GM18907 (cell line): Measurements from ENCODE around the gene LIN7B.
"Not testable (repeated sequence)": the region's sequence is repeated elsewhere in the genome, so short reads cannot be mapped to it uniquely, and the experiment has no call there.

Experiments used
- ATAC-seq: cut with Tn5 transposase; IDR thresholded peaks from one replicate; pipeline ENCODE4 v1.9.1; 2021; ENCODE audit warnings: mild to moderate bottlenecking, moderate library complexity; ENCODE audit not compliant: unreplicated experiment

LIN7B gene

DNA sequence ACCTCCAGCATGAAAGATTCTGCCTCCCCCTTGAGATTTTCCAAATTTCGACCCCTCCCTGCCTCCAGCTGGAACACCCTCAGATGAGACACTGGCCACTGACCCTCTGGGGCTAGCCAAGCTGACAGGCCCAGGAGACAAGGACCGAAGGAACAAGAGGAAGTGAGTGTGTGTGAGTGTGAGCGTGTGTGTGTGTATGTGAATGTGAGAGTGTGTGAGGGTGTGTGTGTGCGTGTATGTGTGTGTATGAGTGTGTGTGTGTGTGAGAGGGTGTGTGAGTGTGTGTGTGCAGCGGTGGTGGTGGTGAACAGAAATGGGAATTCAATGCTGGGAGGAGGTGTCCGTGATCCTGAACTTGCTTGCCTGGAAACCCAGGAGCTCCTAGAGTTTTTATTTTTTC lies 27.2 kb downstream of the LIN7B start:
- ATAC-seq = no peak

GRCh38 chr19:49142866-49143335 lies 28.7 kb downstream of the LIN7B start:
- peak; percentile 72 for ATAC-seq

DNA sequence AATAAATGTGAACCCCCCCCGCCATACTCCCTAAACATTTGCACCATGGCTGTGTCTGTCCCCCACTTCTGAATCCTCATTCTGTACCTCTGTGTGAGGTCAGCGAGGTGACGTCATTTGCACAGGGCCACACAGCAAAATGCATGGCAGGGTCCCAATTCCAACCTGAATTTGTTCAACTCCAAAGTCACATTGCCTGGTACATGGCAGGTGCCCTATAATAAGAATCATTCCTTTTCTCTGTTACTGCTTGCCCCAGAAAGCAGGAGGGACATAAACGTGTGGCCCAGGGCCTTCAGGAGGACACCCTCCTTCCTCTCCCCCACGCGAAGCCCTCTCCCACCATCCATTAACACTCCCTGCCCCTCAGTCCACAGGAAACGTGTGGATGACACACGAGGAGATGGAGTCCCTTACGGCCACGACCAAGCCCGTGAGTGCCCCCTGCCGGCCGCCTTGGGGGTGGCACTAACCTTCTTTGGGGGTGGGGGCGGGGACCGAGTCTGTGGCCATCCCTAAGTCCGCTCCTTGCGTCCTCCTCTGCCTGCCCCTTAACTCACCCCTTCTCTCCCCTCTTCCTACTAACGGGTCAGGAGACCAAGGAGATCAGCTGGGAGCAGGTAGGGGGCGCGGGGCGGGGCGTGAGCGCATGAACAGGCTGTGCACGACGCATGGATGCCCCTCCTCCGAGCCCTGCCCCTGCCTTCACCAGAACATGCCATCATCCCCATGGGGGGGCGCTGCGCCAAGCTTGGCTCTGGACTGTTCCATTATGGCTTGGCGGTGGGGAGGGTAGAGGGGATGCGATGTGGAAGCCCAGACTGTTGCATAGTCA lies 31.6 kb downstream of the LIN7B start:
- no peak for ATAC-seq

DNA sequence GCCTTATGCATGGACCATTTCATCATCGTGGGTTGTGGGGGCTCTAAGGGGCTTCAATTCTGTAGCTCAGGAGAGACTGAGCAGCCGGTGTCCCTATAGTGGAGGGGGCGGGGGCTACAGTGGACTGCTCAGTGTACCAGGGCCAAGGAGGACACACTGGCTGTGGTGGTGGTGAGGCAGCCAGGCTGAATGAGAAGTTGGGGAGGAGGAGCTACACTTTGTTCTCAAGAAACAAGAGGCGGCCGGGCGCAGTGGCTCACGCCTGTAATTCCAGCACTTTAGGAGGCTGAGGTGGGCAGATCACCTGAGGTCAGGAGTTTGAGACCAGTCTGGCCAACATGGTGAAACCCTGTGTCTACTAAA lies 32.2 kb downstream of the LIN7B start:
- not testable (repeated sequence) for ATAC-seq

DNA sequence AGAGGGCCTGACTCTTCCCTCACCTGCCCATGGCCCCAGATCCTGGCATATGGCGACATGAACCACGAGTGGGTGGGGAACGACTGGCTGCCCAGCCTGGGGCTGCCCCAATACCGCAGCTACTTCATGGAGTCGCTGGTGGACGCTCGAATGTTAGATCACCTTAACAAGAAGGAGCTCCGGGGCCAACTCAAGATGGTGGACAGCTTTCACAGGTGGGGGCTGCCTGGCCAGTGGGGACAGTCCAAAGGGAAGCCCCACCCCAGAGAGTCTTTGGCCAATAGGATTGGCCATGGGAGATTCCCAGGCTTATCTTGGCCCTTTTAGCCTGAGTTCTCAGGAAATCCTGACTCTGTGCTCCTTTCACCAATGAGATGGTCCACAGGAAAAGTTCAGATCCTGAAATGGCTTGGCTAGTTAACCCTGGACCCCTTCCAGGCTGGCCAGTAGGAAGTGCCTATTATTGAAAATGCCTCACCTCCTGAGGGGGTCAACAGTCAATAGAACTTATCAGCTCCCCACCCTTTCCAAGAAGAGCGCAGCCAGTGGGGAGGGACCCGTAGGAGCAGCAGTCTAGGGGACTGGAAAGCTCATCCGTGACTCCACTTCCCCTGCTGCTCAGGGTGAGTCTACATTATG lies 34.0 kb downstream of the LIN7B start:
- ATAC-seq = no peak

DNA sequence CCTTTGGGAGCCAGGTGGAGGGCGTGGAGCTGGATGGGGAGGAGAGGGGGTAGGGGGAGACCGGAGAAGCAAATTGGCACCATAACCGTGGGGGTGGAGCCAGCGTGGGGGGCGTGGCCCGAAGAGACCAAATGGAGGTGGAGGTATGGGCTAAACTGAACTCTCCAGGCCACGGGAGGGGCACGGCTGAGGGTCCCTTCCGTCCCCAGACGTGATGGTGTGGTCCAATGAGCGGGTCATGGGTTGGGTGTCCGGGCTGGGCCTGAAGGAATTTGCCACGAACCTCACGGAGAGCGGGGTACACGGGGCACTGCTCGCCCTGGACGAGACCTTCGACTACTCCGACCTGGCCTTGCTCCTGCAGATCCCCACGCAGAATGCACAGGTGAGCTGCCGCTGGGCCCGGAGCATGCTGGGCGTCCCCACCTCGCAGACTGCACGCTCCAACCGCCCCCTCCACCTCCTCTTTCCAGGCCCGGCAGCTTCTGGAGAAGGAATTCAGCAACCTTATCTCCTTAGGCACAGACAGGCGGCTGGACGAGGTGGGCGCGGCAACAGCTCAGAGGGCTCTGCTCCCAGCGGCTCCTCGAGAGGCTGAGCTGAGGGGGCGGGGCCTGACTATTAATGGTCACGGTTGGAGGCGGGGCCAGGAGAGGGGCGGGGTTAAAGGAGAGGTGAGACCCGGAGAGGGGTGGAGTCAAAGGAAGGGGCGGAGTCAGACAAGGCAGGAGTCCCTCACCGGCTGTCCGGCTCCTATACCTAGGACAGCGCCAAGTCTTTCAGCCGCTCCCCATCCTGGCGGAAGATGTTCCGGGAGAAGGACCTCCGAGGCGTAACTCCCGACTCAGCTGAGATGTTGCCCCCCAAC lies 34.8 kb downstream of the LIN7B start:
- no peak for ATAC-seq

- ATAC-seq = no peak
Observed at GRCh38 chr19:49149652-49150105, 35.5 kb downstream of the LIN7B start.

GRCh38 chr19:49150106-49150943 lies 36.2 kb downstream of the LIN7B start:
- no peak for ATAC-seq

DNA sequence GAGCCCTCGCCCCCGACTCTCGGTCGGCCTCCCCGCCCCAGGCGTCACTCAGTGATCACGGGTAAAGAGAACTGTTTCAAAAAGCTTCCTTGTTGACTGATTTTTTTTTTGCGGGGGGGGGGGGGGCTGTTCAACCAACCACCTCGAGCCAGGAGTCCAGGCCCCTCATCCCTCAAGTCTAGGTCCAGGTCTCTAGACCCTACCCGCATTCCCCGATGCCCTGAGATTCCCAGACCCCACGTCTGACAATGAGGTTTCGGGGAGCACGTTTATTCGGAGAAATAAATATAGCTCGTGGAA lies 36.7 kb downstream of the LIN7B start:
- no peak for ATAC-seq

- ATAC-seq = no peak
Observed at GRCh38 chr19:49151267-49152118, 37.3 kb downstream of the LIN7B start.

DNA sequence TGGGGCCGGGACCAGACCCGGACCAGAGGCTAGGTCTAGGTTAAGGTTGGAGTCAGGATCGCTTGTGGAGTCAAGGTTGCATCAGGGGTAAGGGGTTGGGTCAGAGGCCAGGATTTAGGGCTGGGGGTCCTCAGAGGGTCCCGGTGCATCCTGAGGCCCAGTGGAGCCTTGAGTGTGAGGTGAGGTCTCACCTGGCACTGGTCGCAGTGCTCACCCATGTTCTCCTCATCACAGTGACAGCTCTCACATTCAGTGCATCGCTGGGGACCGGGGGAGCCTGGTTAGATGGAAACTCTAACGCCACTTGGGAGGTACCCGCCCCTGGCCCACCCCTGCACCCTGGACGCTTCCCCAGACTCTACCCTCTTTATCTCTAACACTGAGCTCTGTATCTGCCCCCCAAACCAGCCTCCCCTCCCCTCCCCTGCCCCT lies 38.0 kb downstream of the LIN7B start:
- no peak for ATAC-seq

- ATAC-seq = no peak
Observed at GRCh38 chr19:49153167-49153809, 39.1 kb downstream of the LIN7B start.

DNA sequence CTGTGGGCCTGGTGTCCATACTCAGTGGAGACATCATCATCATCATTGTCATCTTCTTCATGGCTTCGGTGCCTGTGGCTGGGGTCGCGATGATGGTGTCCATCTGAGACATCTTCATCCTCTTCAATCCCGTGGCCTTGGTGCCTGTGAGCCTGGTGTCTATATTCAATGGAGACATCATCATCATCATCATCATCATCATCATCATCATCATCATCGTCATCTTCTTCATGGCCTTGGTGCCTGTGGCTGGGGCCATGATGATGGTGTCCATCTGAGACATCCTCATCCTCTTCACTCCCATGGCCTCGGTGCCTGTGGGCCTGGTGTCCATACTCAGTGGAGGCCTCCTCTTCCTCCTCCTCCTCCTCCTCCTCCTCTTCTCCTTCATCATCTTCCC lies 40.1 kb downstream of the LIN7B start:
- ATAC-seq = no peak

- ATAC-seq = no peak
Observed at GRCh38 chr19:49155005-49155819, 41.0 kb downstream of the LIN7B start, which contains the start of gene HRC. Gene HRC, minus strand, starts transcription at chr19:49155396. Its CDS starts 159 bp downstream, at chr19:49155237.

GRCh38 chr19:49155820-49156346 lies 41.7 kb downstream of the LIN7B start:
- no peak for ATAC-seq

- no peak for ATAC-seq
Observed at GRCh38 chr19:49157445-49158224, 43.5 kb downstream of the LIN7B start, which contains the start of gene TRPM4. Gene TRPM4, plus strand, starts transcription at chr19:49157792. Its CDS starts 75 bp downstream, at chr19:49157867.
